Vagina (tissue), 2 donors: Measurements from ENCODE around the gene C1orf21. TPM values are rescaled to one million over a fixed set of nuclear protein-coding genes. Genes with fewer than 3 reads are reported as not detected.

ENCODE experiments used
- DNase-seq, 2 donors: peaks; one replicate each; pipeline ENCODE4 v3.0.0-alpha.2; 2017; ENCODE audit errors: extremely low spot score in 2 of 2
- H3K27ac ChIP-seq: fragments of 200-600 bp; sonication (generic); one replicate; pipeline ENCODE4 v1.5.1; 2019
- H3K27me3 ChIP-seq: fragments of 200-600 bp; sonication (generic); one replicate; pipeline ENCODE4 v1.5.1; 2019
- H3K36me3 ChIP-seq, 2 donors: fragments of 200-600 bp; sonication (generic); one replicate each; pipeline ENCODE4 v1.5.1; 2017 to 2019
- H3K4me1 ChIP-seq: fragments of 200-600 bp; sonication (generic); one replicate; pipeline ENCODE4 v1.5.1; 2019
- H3K4me3 ChIP-seq, 2 donors: fragments of 200-600 bp; sonication (generic); 1 replicate in 1 of 2; 2 replicates in 1 of 2; pipeline ENCODE4 v1.5.1; 2016 to 2019
- H3K9me3 ChIP-seq: fragments of 200-600 bp; sonication (generic); one replicate; pipeline ENCODE4 v1.5.1; 2019
- CTCF ChIP-seq, 3 experiments: fragments of 450-650 bp in 2 of 3; fragments of 200-600 bp in 1 of 3; sonication (generic) in 1 of 3; IDR thresholded peaks; one replicate each; pipeline ENCODE4 v1.5.1; 2017 to 2019; ENCODE audit warnings: antibody characterized with exemption in 3 of 3, mild to moderate bottlenecking in 2 of 3, moderate library complexity in 2 of 3
- POLR2A ChIP-seq, 2 donors: fragments of 450-650 bp; IDR thresholded peaks; one replicate each; pipeline ENCODE4 v1.6.1; 2017; ENCODE audit warnings: antibody characterized with exemption in 2 of 2, mild to moderate bottlenecking in 2 of 2, moderate library complexity in 2 of 2
- POLR2AphosphoS5 ChIP-seq, 2 donors: sonication (generic); formaldehyde crosslinking; IDR thresholded peaks; one replicate each; pipeline ENCODE4 v1.9.0; 2017; ENCODE audit warnings: antibody characterized with exemption in 2 of 2, mild to moderate bottlenecking in 2 of 2, low read depth in 1 of 2; ENCODE audit not compliant: insufficient read depth in 1 of 2
- intact Hi-C: fragments of 100-400 bp; cut with DNase I; formaldehyde crosslinking; loops from one replicate; pipeline ENCODE4 v1.15.1; 2023
- total RNA-seq: library from RNA; depleted of rRNA; stranded (reverse); fragments of >200 nt; gene quantifications from one replicate; pipeline ENCODE4 v1.2.3, GENCODE V29; 2016

Gene C1orf21
- total RNA-seq, 1 donor from 2014 or later: 24.1 TPM

- intact Hi-C loops: no loop called here
- Histone ChIP-seq H3K4me1 (peaks cover 53% of the 10 kb centered on the region), H3K27ac (peak overlapping the region; percentile 49), H3K9me3 (no peaks in the 10 kb centered on the region), H3K27me3 (no peaks in the 10 kb centered on the region), H3K4me3 (no peak overlapping the region), H3K36me3 (no peaks in the 10 kb centered on the region)
- no peak for TF ChIP-seq CTCF (IDR thresholded peaks at IDR 0.05)
- no peak for TF ChIP-seq POLR2AphosphoS5 (IDR thresholded peaks at IDR 0.05; ENCODE audit: insufficient read depth in 1 of 2, low read depth in 1 of 2)
- no peak for TF ChIP-seq POLR2A (IDR thresholded peaks at IDR 0.05)
- DNase-seq: no peak
Observed at GRCh38 chr1:184507604-184508280, 120.9 kb downstream of the C1orf21 start.

- peaks cover 52% of the 10 kb centered on the region for H3K4me1 ChIP-seq
- H3K4me3 ChIP-seq: no peak overlapping the region
- no peak for DNase-seq
- no peaks in the 10 kb centered on the region for H3K9me3 ChIP-seq
- peak overlapping the region; percentile 19 for H3K27ac ChIP-seq
- no peaks in the 10 kb centered on the region for H3K27me3 ChIP-seq
- intact Hi-C loops: no loop called here
- TF ChIP-seq POLR2AphosphoS5 (IDR thresholded peaks at IDR 0.05; ENCODE audit: insufficient read depth in 1 of 2, low read depth in 1 of 2): no peak
- TF ChIP-seq CTCF (IDR thresholded peaks at IDR 0.05): no peak
- TF ChIP-seq POLR2A (IDR thresholded peaks at IDR 0.05): no peak
- no peaks in the 10 kb centered on the region for H3K36me3 ChIP-seq
Observed at GRCh38 chr1:184509105-184509504, 122.3 kb downstream of the C1orf21 start.

- no peak overlapping the region for H3K4me3 ChIP-seq
- H3K36me3 ChIP-seq: no peaks in the 10 kb centered on the region
- H3K4me1 ChIP-seq: peaks cover 43% of the 10 kb centered on the region
- TF ChIP-seq CTCF (IDR thresholded peaks at IDR 0.05) (no peak), POLR2AphosphoS5 (IDR thresholded peaks at IDR 0.05; ENCODE audit: insufficient read depth in 1 of 2, low read depth in 1 of 2) (no peak), POLR2A (IDR thresholded peaks at IDR 0.05) (no peak)
- intact Hi-C loops: no loop called here
- H3K27ac ChIP-seq: no peak overlapping the region
- H3K27me3 ChIP-seq: no peaks in the 10 kb centered on the region
- DNase-seq: no peak
- no peaks in the 10 kb centered on the region for H3K9me3 ChIP-seq
Observed at GRCh38 chr1:184510110-184510509, 123.3 kb downstream of the C1orf21 start.

GRCh38 chr1:184512724-184513123 is 125.9 kb downstream of the C1orf21 start:
- intact Hi-C loops: no loop called here
- no peak for DNase-seq
- H3K27me3 ChIP-seq: no peaks in the 10 kb centered on the region
- H3K9me3 ChIP-seq: no peaks in the 10 kb centered on the region
- H3K4me3 ChIP-seq: no peak overlapping the region
- no peak overlapping the region for H3K27ac ChIP-seq
- H3K4me1 ChIP-seq: peaks cover 29% of the 10 kb centered on the region
- no peaks in the 10 kb centered on the region for H3K36me3 ChIP-seq
- TF ChIP-seq POLR2AphosphoS5 (IDR thresholded peaks at IDR 0.05; ENCODE audit: insufficient read depth in 1 of 2, low read depth in 1 of 2) (no peak), CTCF (IDR thresholded peaks at IDR 0.05) (no peak), POLR2A (IDR thresholded peaks at IDR 0.05) (no peak)

- peaks cover 22% of the 10 kb centered on the region for H3K4me1 ChIP-seq
- TF ChIP-seq POLR2AphosphoS5 (IDR thresholded peaks at IDR 0.05; ENCODE audit: insufficient read depth in 1 of 2, low read depth in 1 of 2) (no peak), POLR2A (IDR thresholded peaks at IDR 0.05) (no peak), CTCF (IDR thresholded peaks at IDR 0.05) (no peak)
- no peaks in the 10 kb centered on the region for H3K36me3 ChIP-seq
- H3K9me3 ChIP-seq: no peaks in the 10 kb centered on the region
- intact Hi-C loops: no loop called here
- DNase-seq: no peak
- peak overlapping the region; percentile 65 for H3K27ac ChIP-seq
- no peak overlapping the region for H3K4me3 ChIP-seq
- H3K27me3 ChIP-seq: no peaks in the 10 kb centered on the region
Observed at GRCh38 chr1:184513421-184513820, 126.6 kb downstream of the C1orf21 start.
